DMS79 (cell line): ENCODE results near the gene DISC1.
A peak's percentile ranks its signal among the peaks of the same experiment; 100 is the strongest.
"Not testable (repeated sequence)": the region's sequence is repeated elsewhere in the genome, so short reads cannot be mapped to it uniquely, and the experiment has no call there.

Experiments used
- DNase-seq: peaks from one replicate; lab custom pipeline; 2025; lab: John Stamatoyannopoulos, UW

The DISC1 gene

GRCh38 chr1:231626535-231626950, at the start of gene DISC1:
Gene DISC1, plus strand, starts transcription at chr1:231626790. Its CDS starts 78 bp downstream, at chr1:231626868.
- peak; percentile 20 for DNase-seq

GRCh38 chr1:231576804-231577718, 49.5 kb upstream of the DISC1 start:
- no peak for DNase-seq

- no peak for DNase-seq
These were observed 45.7 kb upstream of the DISC1 start for GRCh38 chr1:231580874-231581273.

- DNase-seq: no peak
These were observed 44.7 kb upstream of the DISC1 start for GRCh38 chr1:231581859-231582258.

- no peak for DNase-seq
These were observed 43.2 kb upstream of the DISC1 start for GRCh38 chr1:231583376-231583775.

GRCh38 chr1:231584117-231584516, 42.5 kb upstream of the DISC1 start:
- DNase-seq: no peak

GRCh38 chr1:231584921-231585320, 41.7 kb upstream of the DISC1 start:
- DNase-seq: no peak

- DNase-seq: no peak
These were observed 36.0 kb upstream of the DISC1 start for GRCh38 chr1:231590453-231591198.

GRCh38 chr1:231591466-231591865, 35.1 kb upstream of the DISC1 start:
- no peak for DNase-seq

GRCh38 chr1:231592809-231593208, 33.8 kb upstream of the DISC1 start:
- DNase-seq: no peak

GRCh38 chr1:231593264-231593663, 33.3 kb upstream of the DISC1 start:
- not testable (repeated sequence) for DNase-seq

GRCh38 chr1:231594123-231594522, 32.5 kb upstream of the DISC1 start:
- no peak for DNase-seq

- DNase-seq: no peak
These were observed 31.8 kb upstream of the DISC1 start for GRCh38 chr1:231594749-231595148.

- no peak for DNase-seq
These were observed 30.2 kb upstream of the DISC1 start for GRCh38 chr1:231596337-231596791.

- DNase-seq: no peak
These were observed 28.6 kb upstream of the DISC1 start for GRCh38 chr1:231597971-231598370.

GRCh38 chr1:231600458-231600976, 26.1 kb upstream of the DISC1 start:
- no peak for DNase-seq

- DNase-seq: no peak
These were observed 24.5 kb upstream of the DISC1 start for GRCh38 chr1:231601824-231602672.

- no peak for DNase-seq
These were observed 24.0 kb upstream of the DISC1 start for GRCh38 chr1:231602673-231602984.

- peak; percentile 47 for DNase-seq
These were observed 22.9 kb upstream of the DISC1 start for GRCh38 chr1:231603598-231604275.

- DNase-seq: no peak
These were observed 22.3 kb upstream of the DISC1 start for GRCh38 chr1:231604276-231604621.
